Measurements from ENCODE around the gene HIRA.
"Not testable (repeated sequence)": the region's sequence is repeated elsewhere in the genome, so short reads cannot be mapped to it uniquely, and the experiment has no call there.

The HIRA gene

GRCh38 chr22:19363541-19363940, 68.0 kb downstream of the HIRA start:
- H3K27ac ChIP-seq (ENCODE audit: low read length); H3K4me3 ChIP-seq (ENCODE audit: low read length); H3K4me1 ChIP-seq (ENCODE audit: insufficient read depth, low read length); H3K27me3 ChIP-seq (ENCODE audit: insufficient read depth, low read length); H3K9me3 ChIP-seq (ENCODE audit: insufficient read depth, low read depth, low read length); H3K9ac ChIP-seq (ENCODE audit: low read depth, low read length): not testable (repeated sequence)
- peaks cover 85% of the 10 kb centered on the region for H3K36me3 ChIP-seq (ENCODE audit: insufficient read depth, low read depth, low read length)

GRCh38 chr22:19361501-19362103, 69.9 kb downstream of the HIRA start:
- H3K9me3 ChIP-seq (ENCODE audit: insufficient read depth, low read depth, low read length): no peaks in the 10 kb centered on the region
- H3K4me1 ChIP-seq (ENCODE audit: insufficient read depth, low read length): no peaks in the 10 kb centered on the region
- H3K4me3 ChIP-seq (ENCODE audit: low read length): no peak overlapping the region
- H3K27ac ChIP-seq (ENCODE audit: low read length): no peak overlapping the region
- peaks cover 89% of the 10 kb centered on the region for H3K36me3 ChIP-seq (ENCODE audit: insufficient read depth, low read depth, low read length)
- no peaks in the 10 kb centered on the region for H3K27me3 ChIP-seq (ENCODE audit: insufficient read depth, low read length)
- H3K9ac ChIP-seq (ENCODE audit: low read depth, low read length): no peak overlapping the region

GRCh38 chr22:19360862-19361261, 70.7 kb downstream of the HIRA start:
- no peak overlapping the region for H3K9ac ChIP-seq (ENCODE audit: low read depth, low read length)
- H3K27ac ChIP-seq (ENCODE audit: low read length): no peak overlapping the region
- H3K4me3 ChIP-seq (ENCODE audit: low read length): no peak overlapping the region
- peaks cover 92% of the 10 kb centered on the region for H3K36me3 ChIP-seq (ENCODE audit: insufficient read depth, low read depth, low read length)
- H3K9me3 ChIP-seq (ENCODE audit: insufficient read depth, low read depth, low read length): no peaks in the 10 kb centered on the region
- H3K27me3 ChIP-seq (ENCODE audit: insufficient read depth, low read length): no peaks in the 10 kb centered on the region
- no peaks in the 10 kb centered on the region for H3K4me1 ChIP-seq (ENCODE audit: insufficient read depth, low read length)

- Histone ChIP-seq H3K9me3 (ENCODE audit: insufficient read depth, low read depth, low read length) (no peaks in the 10 kb centered on the region), H3K9ac (ENCODE audit: low read depth, low read length) (no peak overlapping the region), H3K36me3 (ENCODE audit: insufficient read depth, low read depth, low read length) (peaks cover 93% of the 10 kb centered on the region), H3K27ac (ENCODE audit: low read length) (no peak overlapping the region), H3K4me1 (ENCODE audit: insufficient read depth, low read length) (no peaks in the 10 kb centered on the region), H3K27me3 (ENCODE audit: insufficient read depth, low read length) (no peaks in the 10 kb centered on the region), H3K4me3 (ENCODE audit: low read length) (no peak overlapping the region)
Measured at GRCh38 chr22:19360300-19360792, 71.2 kb downstream of the HIRA start.

GRCh38 chr22:19359554-19360299, 71.8 kb downstream of the HIRA start:
- Histone ChIP-seq H3K9ac (ENCODE audit: low read depth, low read length) (no peak overlapping the region), H3K27ac (ENCODE audit: low read length) (no peak overlapping the region), H3K4me1 (ENCODE audit: insufficient read depth, low read length) (no peaks in the 10 kb centered on the region), H3K27me3 (ENCODE audit: insufficient read depth, low read length) (no peaks in the 10 kb centered on the region), H3K4me3 (ENCODE audit: low read length) (no peak overlapping the region), H3K36me3 (ENCODE audit: insufficient read depth, low read depth, low read length) (peaks cover 93% of the 10 kb centered on the region), H3K9me3 (ENCODE audit: insufficient read depth, low read depth, low read length) (no peaks in the 10 kb centered on the region)

GRCh38 chr22:19358703-19359553, 72.6 kb downstream of the HIRA start:
- Histone ChIP-seq H3K4me3 (ENCODE audit: low read length) (no peak overlapping the region), H3K27me3 (ENCODE audit: insufficient read depth, low read length) (no peaks in the 10 kb centered on the region), H3K9ac (ENCODE audit: low read depth, low read length) (no peak overlapping the region), H3K36me3 (ENCODE audit: insufficient read depth, low read depth, low read length) (peaks cover 93% of the 10 kb centered on the region), H3K27ac (ENCODE audit: low read length) (no peak overlapping the region), H3K9me3 (ENCODE audit: insufficient read depth, low read depth, low read length) (no peaks in the 10 kb centered on the region), H3K4me1 (ENCODE audit: insufficient read depth, low read length) (no peaks in the 10 kb centered on the region)

GRCh38 chr22:19358195-19358594, 73.3 kb downstream of the HIRA start:
- H3K4me1 ChIP-seq (ENCODE audit: insufficient read depth, low read length): no peaks in the 10 kb centered on the region
- H3K36me3 ChIP-seq (ENCODE audit: insufficient read depth, low read depth, low read length): peaks cover 93% of the 10 kb centered on the region
- H3K9ac ChIP-seq (ENCODE audit: low read depth, low read length): no peak overlapping the region
- H3K27me3 ChIP-seq (ENCODE audit: insufficient read depth, low read length): no peaks in the 10 kb centered on the region
- H3K4me3 ChIP-seq (ENCODE audit: low read length): no peak overlapping the region
- H3K9me3 ChIP-seq (ENCODE audit: insufficient read depth, low read depth, low read length): no peaks in the 10 kb centered on the region
- H3K27ac ChIP-seq (ENCODE audit: low read length): no peak overlapping the region

GRCh38 chr22:19357270-19358105, 74.0 kb downstream of the HIRA start:
- Histone ChIP-seq H3K9ac (ENCODE audit: low read depth, low read length) (no peak overlapping the region), H3K4me1 (ENCODE audit: insufficient read depth, low read length) (no peaks in the 10 kb centered on the region), H3K27me3 (ENCODE audit: insufficient read depth, low read length) (no peaks in the 10 kb centered on the region), H3K36me3 (ENCODE audit: insufficient read depth, low read depth, low read length) (peaks cover 98% of the 10 kb centered on the region), H3K4me3 (ENCODE audit: low read length) (no peak overlapping the region), H3K9me3 (ENCODE audit: insufficient read depth, low read depth, low read length) (no peaks in the 10 kb centered on the region), H3K27ac (ENCODE audit: low read length) (no peak overlapping the region)

GRCh38 chr22:19356708-19357269, 74.7 kb downstream of the HIRA start:
- Histone ChIP-seq H3K36me3 (ENCODE audit: insufficient read depth, low read depth, low read length) (peaks cover 100% of the 10 kb centered on the region), H3K9me3 (ENCODE audit: insufficient read depth, low read depth, low read length) (no peaks in the 10 kb centered on the region), H3K4me3 (ENCODE audit: low read length) (no peak overlapping the region), H3K27ac (ENCODE audit: low read length) (no peak overlapping the region), H3K9ac (ENCODE audit: low read depth, low read length) (no peak overlapping the region), H3K4me1 (ENCODE audit: insufficient read depth, low read length) (no peaks in the 10 kb centered on the region), H3K27me3 (ENCODE audit: insufficient read depth, low read length) (no peaks in the 10 kb centered on the region)

- Histone ChIP-seq H3K4me3 (ENCODE audit: low read length) (no peak overlapping the region), H3K9ac (ENCODE audit: low read depth, low read length) (no peak overlapping the region), H3K27ac (ENCODE audit: low read length) (no peak overlapping the region), H3K9me3 (ENCODE audit: insufficient read depth, low read depth, low read length) (no peaks in the 10 kb centered on the region), H3K27me3 (ENCODE audit: insufficient read depth, low read length) (no peaks in the 10 kb centered on the region), H3K36me3 (ENCODE audit: insufficient read depth, low read depth, low read length) (peaks cover 100% of the 10 kb centered on the region), H3K4me1 (ENCODE audit: insufficient read depth, low read length) (no peaks in the 10 kb centered on the region)
Measured at GRCh38 chr22:19355413-19356157, 75.9 kb downstream of the HIRA start.

Data from iPS-20b (cell line).